Measurements from ENCODE around the gene TERC.
A peak's percentile ranks its signal among the peaks of the same experiment; 100 is the strongest.

The TERC gene

DNA sequence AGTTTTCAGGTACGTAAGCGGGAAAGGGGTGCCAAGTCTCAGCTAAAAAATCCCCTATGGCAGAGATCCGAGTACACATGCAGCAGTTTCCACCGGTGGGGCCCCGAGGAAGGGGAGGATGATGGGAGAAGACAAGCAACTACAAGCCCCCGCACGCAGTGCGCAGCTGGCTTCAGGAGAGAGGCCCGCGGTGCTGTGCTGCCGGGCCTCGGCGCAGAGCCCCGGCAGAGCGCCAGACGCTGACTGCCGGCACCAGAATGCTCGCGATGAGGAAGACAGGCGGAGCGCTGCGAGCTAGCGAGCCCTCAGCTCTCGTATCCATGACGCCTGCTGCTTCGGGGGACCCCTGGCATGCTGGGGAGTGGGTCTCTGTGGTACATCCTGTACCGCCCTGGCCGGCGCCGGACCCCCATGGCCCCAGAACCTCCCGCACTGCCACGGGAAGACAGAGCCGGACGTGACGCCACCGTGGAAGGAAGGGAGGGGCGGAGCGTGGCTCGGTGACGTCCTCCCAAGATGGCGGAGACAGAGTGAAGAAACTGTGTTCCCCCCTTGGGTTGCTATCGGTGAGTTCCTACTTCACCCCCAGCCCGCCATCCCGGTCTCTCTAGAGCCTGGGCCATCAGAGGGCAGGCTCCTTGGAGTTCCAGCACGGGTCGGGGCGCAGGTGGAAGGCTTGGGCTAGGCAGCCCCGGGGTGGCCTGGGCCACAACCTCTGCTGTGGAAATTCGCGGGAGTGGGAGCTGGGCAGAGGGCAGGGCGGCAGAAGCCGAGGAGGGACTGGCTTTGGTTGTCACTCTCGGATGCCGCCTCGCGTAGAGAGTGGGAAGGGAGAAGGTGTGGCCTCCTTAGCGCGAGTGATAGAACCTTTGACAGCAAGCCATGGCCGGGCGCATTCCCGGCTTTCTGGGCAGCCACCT is 8.3 kb upstream of the TERC start, which contains the start of gene MYNN:
Gene MYNN, plus strand, starts transcription at position 500 of the 920 bp plus-strand sequence. CDS start 900 bp downstream, outside the sequence.
- Histone ChIP-seq H3K36me3 (ENCODE audit: control insufficient read depth, insufficient read depth, low read length) (peaks cover 1% of the 10 kb centered on the region), H3K27me3 (replicated peaks; ENCODE audit: control insufficient read depth, insufficient read depth, low read length) (no peaks in the 10 kb centered on the region), H3K4me3 (replicated peaks; ENCODE audit: low read depth, low read length) (peak within 1 kb of the TSS; percentile 78)
- TF ChIP-seq, protein P1, sequence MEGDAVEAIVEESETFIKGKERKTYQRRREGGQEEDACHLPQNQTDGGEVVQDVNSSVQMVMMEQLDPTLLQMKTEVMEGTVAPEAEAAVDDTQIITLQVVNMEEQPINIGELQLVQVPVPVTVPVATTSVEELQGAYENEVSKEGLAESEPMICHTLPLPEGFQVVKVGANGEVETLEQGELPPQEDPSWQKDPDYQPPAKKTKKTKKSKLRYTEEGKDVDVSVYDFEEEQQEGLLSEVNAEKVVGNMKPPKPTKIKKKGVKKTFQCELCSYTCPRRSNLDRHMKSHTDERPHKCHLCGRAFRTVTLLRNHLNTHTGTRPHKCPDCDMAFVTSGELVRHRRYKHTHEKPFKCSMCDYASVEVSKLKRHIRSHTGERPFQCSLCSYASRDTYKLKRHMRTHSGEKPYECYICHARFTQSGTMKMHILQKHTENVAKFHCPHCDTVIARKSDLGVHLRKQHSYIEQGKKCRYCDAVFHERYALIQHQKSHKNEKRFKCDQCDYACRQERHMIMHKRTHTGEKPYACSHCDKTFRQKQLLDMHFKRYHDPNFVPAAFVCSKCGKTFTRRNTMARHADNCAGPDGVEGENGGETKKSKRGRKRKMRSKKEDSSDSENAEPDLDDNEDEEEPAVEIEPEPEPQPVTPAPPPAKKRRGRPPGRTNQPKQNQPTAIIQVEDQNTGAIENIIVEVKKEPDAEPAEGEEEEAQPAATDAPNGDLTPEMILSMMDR (IDR thresholded peaks at IDR 0.05; ENCODE audit: insufficient read depth, low read length, poor library complexity, severe bottlenecking) = peak; percentile 17
- peak; percentile 94 for DNase-seq (ENCODE audit: extremely low read depth, insufficient read length)

DNA sequence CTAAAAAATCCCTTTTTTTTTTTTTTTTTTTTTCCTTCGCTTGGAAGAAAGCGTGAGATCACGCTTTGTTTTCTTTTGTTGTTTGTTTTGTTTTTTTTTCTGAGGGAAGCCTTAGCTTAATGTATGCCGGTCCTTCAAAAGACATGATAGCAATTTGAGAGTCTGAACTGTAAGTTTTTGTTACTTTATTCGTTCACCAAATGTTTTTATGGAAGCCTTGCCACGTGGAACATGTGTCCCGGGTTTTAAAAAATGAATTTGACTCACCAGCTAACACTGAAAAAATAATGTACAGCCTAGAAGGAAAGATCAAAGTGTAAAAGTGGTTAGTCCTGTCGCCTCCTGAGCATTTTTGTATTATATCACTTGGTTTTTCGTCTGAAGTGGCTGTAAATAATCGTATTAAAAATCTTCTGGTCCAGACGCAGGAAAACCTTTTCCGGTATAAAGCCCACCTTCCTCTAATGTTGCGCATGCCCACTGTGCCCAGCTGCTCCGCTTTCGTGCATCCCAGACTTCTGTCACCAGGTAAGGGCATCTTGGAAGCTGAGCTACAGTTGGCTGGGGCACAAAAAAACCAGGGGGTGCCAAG is 7.5 kb upstream of the TERC start:
- Histone ChIP-seq H3K27me3 (replicated peaks; ENCODE audit: control insufficient read depth, insufficient read depth, low read length) (no peaks in the 10 kb centered on the region), H3K4me3 (replicated peaks; ENCODE audit: low read depth, low read length) (peak overlapping the region; percentile 78), H3K36me3 (ENCODE audit: control insufficient read depth, insufficient read depth, low read length) (peaks cover 1% of the 10 kb centered on the region)
- TF ChIP-seq, protein P1 (IDR thresholded peaks at IDR 0.05; ENCODE audit: insufficient read depth, low read length, poor library complexity, severe bottlenecking) = no peak
- no peak for DNase-seq (ENCODE audit: extremely low read depth, insufficient read length)

DNA sequence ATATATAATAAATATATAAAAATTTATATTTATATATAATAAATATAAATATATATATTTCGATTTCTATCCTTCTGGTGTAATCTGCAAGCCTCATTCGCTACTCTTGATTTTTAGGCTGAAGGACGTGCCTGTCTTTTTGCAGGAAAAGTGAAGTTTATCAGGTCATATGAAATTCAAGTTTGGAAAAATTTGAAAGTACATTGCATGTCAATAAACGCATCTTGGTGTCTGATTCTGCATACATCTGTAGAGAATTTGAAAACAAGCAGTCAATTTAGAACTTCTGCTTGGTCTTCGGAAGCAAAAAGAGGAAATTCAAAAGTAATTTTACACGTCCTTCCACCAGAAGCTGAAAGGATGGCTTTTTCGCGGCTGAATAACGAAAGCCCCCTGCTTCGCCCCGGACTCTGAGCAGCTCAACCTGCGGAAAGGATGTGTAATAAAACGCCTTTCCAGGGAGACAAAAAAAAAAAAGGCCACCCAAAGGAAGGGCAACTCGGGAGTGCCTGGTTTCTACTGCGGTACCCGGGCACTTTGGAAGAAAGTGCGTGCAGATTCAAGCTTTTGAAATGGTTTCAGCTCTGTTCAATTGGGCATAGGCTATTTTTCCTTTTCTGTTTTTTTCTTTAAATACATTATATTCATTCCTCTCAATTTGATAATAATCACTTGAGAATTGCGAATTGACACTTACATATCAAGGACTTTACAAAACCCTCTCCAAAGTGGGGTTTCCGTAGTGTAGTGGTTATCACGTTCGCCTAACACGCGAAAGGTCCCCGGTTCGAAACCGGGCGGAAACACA is 6.8 kb upstream of the TERC start:
- Histone ChIP-seq H3K4me3 (replicated peaks; ENCODE audit: low read depth, low read length) (peak overlapping the region; percentile 78), H3K27me3 (replicated peaks; ENCODE audit: control insufficient read depth, insufficient read depth, low read length) (no peaks in the 10 kb centered on the region), H3K36me3 (ENCODE audit: control insufficient read depth, insufficient read depth, low read length) (peaks cover 1% of the 10 kb centered on the region; the same call in 1 of the 2 replicates)
- TF ChIP-seq, protein P1 (IDR thresholded peaks at IDR 0.05; ENCODE audit: insufficient read depth, low read length, poor library complexity, severe bottlenecking) = no peak
- peak; percentile 67 for DNase-seq (ENCODE audit: extremely low read depth, insufficient read length)

DNA sequence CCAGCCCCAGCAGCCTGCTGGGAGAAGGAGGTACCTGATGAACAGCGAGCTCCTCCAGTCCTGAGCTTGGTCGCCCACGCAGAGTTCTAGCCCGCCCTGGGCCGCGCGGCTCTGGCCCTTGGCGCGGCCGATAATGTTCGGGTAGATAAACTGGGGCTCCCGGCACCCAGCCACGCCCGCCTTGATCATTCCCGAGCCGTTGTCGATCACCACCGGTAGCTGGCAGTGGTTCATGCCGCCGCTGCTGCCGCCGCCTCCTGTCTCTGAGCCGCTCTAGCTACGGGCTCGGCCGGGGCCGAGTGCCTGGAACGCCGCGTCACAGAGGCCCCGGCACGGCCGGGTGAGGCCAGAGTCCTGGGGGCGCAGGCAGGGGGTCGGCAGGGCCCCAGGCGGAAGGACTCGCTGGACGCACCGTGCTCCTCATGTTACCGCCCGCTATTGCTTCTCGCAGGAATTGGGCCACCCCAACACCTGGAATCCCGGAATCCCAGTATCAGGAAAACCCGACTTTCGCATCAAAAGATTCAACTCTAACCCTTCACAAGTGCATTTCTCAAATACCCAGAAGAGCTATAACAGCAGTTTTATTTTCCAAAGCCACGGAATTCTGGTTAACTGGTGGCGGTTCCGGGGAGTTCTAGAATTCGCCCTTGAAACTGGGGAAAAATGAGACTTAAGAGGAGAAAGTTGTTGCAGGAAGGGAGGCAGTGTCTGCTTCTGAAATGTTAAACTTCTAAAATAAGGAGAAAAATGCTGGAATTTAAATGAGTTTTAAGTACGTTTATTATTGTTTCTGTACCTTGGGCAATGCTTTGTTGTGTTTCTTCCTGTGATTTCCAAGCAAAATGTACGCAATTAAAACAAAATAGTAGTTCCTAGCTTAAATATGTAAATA is 4.7 kb upstream of the TERC start, which contains the start of gene ACTRT3:
Gene ACTRT3, minus strand, starts transcription at position 275 of the 895 bp plus-strand sequence. Its CDS starts 41 bp downstream, at position 234.
- Histone ChIP-seq H3K4me3 (replicated peaks; ENCODE audit: low read depth, low read length) (peak within 1 kb of the TSS; percentile 75), H3K27me3 (replicated peaks; ENCODE audit: control insufficient read depth, insufficient read depth, low read length) (no peaks in the 10 kb centered on the region), H3K36me3 (ENCODE audit: control insufficient read depth, insufficient read depth, low read length) (no peaks in the 10 kb centered on the region)
- DNase-seq (ENCODE audit: extremely low read depth, insufficient read length) = peak; percentile 83
- TF ChIP-seq, protein P1 (IDR thresholded peaks at IDR 0.05; ENCODE audit: insufficient read depth, low read length, poor library complexity, severe bottlenecking) = peak; percentile 26

Data from GM06990 (cell line).